Stimulated activated CD4-positive, alpha-beta T cell treated with anti-CD3 and anti-CD28 coated beads, TNF-alpha, amount 100 ng/mL, for 1 hour (primary cell): ENCODE measurements around the gene HOXA1.

ENCODE experiments used
- DNase-seq, 3 donors: peaks; one replicate each; pipeline ENCODE4 v3.0.0-alpha.2; 2020; ENCODE audit warnings: low read depth in 3 of 3, low spot score in 1 of 3

Gene HOXA1

DNA sequence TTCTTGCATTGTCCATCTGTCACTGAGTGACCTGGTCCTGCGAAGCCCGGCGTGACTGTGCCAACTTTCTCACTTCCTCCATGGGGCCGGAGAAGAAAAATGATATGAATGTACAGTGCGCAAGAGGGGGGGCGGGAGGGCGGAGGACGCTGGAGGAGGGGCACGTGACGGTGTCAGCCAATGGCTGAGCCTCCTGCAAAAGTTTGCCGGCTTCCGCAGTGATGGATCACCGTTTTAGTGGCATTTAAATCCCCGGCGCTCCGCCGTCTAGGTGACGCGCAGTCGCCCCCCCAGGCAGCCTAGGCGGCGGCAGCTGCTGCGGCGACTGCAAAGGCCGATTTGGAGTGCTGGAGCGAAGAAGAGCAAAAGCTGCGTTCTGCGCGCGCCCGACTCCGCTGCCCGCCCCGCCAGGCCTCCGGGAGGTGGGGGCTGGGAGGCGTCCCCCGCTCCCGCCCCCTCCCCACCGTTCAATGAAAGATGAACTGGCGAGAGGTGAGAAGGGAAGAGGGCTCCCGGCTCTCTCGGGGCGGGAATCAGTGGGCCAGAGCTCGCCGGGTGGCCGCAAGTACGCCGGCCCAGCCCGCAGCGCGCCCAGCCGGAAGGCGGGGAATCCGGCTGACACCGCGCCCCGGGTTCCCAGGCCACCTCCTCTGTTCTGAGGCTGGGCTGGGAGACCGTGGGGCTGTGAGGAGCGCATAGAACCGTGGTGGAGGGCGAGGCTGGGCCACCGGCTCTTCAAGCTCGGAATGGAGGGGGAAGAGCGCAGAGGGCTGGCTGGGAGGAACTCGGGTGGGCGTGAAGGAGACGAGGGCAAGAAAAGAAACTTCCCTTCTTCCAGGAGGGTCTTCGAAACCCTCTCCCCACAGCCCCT is at the start of gene HOXA1:
Gene HOXA1 (minus strand): TSS at position 104 of the 871 bp plus-strand sequence. CDS start 88 bp downstream, at position 16.
- peak; percentile 24 to 42 (median 32) for DNase-seq

DNA sequence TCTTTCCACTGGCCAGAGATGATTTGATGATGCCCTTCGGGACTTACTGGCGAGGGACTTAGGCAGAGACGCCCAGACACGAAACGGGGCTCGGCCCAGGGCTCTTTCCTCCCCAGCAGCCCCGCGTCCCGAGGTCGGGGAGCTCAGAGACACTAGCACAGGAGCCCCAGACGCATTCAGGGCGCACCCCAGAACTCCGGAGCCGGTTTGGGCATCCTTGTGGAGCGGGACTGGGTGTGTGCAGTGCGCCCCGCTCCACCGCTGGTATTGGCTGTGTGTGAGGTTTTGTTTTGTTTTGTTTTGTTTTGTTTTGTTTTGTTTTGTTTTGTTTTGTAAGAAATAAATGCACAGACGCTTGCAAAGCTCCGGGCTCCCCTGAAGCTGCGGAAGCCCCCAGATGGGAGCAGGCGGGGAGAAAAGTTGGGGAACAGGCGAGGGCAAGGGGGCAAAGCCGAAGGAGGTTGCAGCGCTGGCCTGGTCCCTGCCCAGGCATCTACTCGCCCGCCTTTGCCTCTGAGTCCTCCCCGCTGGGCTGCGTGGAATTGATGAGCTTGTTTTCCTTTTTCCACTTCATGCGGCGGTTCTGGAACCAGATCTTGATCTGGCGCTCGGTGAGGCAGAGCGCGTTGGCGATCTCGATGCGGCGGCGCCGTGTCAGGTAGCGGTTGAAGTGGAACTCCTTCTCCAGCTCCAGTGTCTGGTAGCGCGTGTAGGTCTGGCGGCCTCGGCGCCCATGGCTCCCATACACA is 49.5 kb upstream of the HOXA1 start:
- no peak for DNase-seq

DNA sequence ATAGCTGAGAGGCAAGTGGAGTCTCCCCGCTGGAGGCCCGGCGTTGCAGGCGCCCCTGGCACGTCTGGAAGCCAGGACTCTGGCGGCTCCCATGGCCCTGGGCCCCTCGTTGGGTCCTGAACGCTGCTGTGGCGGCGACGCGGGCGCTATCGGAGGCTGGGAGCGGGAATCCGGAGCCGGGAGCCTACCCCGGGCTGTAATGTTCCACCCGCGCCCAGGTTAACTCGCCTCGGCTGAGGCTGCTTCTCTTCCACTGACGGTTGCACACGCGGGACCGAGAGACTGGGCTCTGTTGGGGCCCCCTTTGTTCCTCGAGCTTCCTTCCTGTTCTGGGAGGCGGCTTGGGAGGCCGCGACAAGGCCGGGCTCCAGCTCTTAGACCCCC is 49.0 kb upstream of the HOXA1 start:
- no peak for DNase-seq

DNA sequence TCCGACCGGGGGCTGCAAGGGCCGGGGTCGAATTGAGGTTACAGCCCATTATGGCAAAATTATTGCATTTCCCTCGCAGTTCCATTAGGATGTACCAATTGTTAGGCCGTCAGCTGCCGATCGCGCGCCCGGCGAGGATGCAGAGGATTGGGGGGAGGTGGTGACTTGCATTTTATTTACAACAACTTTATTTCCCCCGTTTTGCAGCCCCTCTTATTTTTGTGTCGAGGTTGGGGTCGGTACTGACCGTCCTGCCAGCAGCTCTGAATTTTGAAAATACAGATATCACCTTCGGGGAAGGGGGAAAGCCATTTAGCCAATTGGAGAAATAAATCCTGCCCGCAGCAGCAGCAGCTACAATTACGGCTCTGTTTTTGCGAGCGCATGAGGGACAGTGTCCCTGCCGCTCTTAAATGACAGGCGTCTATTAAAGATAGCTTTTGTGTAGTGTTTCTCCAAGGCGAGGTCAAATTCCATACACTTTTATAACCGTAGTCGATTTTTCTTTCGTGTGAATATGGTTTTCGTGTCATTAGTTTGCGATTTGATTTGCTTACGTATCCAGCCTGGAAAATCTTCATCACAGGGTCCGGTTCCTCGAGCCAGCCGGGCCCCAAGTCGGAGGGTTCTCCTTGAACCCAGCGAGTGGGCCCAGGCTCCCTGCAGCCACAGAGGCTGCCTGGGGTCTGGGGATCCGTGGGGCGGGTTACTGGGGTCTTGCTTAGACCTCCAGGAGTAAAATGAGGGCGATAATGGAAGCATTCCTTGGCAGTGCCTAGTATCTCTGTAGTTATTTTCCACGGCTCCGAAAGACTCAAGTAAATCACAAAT is 48.4 kb upstream of the HOXA1 start:
- DNase-seq: no peak

DNA sequence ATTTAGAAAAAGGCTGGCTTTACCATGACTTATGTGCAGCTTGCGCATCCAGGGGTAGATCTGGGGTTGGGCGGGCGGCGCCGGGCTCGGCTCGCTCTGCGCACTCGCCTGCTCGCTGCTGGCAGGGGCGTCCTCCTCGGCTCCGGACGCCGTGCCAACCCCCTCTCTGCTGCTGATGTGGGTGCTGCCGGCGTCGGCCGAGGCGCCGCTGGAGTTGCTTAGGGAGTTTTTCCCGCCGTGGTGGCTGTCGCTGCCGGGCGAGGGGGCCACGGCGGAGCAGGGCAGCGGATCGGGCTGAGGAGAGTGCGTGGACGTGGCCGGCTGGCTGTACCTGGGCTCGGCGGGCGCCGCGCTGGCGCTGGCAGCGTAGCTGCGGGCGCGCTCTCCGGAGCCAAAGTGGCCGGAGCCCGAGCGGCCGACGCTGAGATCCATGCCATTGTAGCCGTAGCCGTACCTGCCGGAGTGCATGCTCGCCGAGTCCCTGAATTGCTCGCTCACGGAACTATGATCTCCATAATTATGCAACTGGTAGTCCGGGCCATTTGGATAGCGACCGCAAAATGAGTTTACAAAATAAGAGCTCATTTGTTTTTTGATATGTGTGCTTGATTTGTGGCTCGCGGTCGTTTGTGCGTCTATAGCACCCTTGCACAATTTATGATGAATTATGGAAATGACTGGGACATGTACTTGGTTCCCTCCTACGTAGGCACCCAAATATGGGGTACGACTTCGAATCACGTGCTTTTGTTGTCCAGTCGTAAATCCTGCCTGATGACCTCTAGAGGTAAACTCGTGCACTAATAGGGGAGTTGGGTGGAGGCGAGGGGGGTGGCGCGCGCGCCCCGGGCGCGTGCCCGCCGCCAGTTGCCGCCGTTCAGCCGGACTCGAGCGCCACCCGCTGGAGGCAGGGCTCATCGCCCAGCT is 47.5 kb upstream of the HOXA1 start, which contains the start of gene HOXA5:
Gene HOXA5 (minus strand): TSS at position 659 of the 927 bp plus-strand sequence. CDS start 74 bp downstream, at position 585.
- DNase-seq: no peak

DNA sequence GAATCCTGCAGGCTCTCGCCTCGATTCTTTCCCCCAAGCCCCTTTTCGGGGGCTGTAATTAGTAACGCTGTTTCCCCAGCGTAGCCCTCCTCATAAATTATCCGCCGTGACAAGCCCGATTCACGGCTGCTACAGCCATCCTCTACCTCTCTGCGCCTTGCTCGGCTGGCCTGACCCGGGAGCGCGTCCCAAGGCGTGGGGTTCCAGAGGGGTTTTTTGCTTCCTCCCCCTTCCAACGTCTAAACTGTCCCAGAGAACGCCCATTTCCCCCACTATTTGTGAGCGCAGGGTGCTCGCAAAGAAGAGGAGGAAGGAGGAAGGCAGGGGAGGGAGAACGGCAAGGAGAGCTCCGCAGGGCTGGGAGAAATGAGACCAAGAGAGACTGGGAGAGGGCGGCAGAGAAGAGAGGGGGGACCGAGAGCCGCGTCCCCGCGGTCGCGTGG is 46.8 kb upstream of the HOXA1 start:
- no peak for DNase-seq

DNA sequence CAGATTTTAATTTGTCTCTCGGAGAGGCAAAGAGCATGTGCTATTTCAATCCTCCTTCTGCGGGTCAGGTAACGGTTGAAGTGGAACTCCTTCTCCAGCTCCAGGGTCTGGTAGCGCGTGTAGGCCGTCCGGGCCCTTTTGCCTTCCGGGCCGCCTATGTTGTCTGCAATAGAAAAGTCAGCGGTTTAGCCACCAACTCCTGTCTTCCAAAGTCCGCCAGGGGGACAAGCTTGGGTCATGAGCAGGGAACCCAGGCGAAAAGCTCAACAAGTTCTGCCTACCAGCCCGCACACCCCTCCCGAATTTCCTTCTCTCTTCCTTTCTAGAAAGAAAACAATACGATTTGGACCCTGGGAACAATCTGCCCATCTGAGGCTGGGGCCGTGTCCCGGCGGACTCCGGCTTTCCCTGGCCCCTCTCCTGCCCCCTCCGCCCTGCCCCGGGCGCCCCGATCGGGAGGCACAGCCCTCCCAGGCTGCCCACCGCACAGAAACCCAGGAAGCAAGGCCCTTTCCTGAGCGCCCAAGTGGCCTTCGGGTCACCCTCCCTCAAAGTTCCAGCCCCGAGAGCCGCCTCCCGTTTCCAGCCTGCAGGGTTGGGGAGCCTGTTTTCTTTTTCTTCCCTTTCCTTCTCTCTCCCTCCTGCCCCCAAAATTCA is 46.3 kb upstream of the HOXA1 start:
- no peak for DNase-seq

DNA sequence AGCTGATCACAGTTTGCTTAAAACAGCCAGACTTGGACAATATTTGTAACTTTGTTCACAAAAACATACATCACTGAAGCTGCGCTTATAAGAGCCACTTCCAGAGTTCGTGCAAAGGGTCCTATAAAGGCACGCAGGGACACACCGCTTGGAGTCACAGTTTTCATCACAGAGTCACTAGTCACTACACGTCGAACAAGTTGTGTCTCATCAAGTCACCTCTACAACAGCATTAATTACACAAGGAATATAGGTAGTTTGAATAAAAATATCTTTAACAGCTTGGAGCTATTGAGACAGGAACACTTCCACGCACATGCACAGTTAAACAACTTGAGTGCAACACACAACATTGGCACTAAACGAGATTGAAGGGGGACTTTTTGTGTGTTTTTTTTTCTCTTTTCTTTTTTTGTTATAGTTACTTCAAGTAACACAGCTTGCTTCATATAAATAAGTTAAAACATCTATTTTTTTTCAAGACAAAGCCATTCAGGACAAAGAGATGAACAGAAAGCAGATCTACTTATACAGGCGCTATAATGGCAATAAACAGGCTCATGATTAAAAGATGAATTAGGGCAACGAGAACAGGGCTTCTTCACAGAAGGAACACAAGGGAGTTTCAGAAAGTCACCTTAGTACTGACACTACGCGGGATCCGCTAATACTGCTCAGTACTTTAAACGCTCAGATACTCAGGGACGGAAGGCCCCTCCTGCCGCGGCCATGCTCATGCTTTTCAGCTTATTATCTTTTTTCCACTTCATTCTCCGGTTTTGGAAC is 45.5 kb upstream of the HOXA1 start:
- no peak for DNase-seq

DNA sequence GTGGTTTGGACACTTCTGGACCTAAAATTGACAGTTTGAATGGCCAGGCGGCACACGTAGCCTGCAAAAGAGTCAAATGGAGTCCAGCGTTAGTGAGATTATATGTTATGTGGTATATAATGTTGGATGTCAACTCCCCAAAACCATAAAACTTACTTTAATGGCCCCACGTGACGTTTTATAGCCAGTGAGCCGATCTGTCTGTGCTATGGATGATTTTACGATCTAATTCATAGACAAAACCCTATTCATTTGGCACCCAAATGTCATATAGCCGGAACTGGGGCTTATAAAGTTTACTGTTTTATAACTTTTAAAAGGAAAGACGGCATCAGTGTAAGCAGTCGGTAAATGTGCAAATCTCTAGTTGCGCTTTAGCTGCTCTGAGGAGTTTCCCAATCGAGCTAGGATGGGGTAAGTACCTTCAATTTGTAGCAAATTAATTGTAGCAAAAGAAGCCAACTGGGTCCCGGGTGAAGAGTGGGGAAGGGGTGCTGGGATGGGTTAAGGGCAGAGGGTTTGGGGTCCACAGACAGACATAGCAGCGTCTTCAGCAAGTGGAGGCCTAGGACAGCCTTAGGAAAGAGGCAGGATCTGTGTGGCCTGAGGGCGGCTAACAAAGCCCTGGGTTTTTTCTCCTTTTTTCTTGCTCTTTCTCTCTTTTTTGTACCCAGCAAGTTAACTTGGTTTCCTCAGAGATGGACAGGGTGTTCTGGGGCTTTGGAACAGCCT is 44.5 kb upstream of the HOXA1 start:
- DNase-seq: no peak

DNA sequence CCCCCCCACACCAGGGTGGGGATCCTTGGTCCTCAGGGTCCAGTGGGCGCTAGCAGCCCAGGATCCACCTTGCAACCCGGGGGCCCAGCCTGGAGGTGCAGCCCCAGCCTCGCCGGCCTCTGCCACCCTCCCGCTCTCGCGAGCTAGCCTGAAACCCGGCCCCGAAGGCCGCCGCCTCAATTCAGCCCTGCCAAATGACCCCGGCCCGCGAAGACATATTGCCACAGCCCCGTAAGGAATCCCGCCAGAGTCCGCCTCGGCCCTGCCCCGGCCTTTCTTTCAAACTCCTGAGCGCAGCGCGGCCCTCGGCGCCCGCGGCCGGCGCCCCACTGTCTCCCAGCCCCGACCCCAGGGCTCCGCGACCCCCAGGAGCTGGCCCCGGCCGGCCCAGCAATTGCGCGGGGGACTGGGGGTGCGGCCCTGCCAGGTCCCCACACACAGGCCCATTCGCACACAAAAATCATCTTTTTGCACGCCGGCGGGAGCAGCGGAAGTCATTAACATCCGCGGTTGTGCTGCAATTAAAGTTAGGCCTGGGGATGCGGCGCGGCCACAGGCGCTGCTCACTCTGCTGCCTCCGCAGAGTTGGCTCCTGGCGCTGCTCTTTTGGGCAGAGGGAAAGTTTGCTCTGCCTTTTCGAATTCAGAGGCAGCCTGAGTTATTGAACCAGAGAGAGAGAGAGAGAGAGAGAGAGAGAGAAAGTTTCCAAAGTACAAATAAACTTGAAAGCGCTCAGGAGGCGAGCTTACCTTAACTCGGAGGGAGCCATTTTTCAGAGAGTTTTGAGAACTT is 43.7 kb upstream of the HOXA1 start:
- DNase-seq: no peak

DNA sequence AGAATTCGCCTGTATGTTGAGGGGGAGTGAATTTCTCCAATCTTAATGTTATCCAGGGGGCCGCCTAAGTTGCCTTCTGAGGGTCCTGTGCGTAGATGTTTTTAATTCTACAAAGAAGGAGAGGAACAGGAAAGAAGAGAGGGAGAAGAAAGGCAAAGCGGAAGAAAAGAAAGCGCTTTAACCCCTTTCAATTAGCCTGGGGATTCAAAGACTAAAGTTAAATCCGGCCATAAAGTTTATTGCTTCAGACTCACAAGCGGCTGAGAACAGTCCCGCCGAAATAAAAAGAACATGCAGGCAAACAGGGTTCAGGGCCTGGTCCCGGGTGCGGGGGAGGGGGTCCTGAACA is 43.2 kb upstream of the HOXA1 start:
- DNase-seq: no peak

DNA sequence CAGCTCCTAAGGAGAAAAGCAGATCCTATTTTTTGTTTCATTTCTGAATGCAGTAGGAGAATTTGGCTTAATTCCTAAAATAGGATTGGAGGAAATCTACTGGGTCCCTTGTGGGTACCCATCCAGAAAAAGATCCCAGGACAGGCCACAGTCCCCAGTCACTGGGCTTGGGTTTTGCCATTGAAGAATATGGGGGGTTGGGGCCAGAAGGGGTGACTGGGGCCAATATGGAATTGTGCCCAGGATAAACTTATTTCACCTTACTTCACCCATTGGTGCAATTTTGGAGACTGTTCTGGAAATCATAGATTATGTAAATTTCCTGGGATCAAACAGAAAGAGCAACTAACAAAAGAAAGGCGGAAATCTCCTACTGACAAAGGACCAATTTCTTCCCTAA is 42.7 kb upstream of the HOXA1 start:
- DNase-seq: no peak

DNA sequence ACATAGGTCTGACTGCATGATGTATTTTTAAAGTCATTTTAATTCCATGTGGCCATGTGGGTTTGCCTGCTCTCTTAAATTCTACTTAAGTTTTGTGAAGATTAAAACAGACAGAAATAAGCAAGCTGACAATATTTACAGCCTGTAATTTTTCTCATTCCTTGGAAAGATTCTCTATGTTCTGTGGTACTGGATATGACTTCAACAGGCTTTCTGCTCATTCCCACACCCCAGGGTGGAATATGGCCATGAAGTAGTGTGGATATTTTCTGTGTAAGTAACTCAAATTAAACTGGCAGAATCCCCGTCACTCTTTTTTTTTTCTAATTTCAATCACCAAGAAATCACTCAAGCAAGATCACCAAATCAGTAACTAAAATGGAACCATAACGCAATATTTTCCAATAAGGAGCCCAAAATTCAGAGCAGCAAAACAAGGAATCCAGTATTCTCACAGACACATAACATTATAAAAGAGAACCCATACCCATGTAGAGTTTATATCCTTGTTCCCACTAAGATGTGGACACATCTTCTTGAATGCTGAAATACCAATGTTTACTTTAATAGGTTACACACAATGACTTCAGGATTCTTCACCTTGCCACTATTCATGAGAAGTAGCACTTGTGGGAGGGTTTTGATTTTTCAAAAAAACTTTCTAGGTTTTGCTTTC is 42.0 kb upstream of the HOXA1 start:
- no peak for DNase-seq

DNA sequence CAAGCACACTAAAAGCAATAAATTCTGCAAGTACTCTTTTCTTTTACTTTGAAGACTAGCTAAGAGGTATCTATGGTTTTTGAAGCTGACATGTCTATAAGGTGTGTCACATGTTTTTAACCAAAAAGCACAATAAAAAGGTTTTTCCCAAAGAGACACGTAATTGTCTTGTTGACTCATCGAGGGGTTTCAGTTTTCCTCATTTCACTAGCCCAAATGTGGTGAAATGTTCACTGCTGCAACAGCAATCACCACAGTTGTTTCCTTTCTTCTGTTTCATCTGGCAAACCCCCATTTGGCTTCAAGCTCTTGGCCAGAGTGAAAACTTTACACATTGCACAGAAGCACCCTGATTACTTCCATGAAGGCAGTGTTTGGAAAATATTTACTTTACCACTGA is 38.6 kb upstream of the HOXA1 start:
- no peak for DNase-seq

DNA sequence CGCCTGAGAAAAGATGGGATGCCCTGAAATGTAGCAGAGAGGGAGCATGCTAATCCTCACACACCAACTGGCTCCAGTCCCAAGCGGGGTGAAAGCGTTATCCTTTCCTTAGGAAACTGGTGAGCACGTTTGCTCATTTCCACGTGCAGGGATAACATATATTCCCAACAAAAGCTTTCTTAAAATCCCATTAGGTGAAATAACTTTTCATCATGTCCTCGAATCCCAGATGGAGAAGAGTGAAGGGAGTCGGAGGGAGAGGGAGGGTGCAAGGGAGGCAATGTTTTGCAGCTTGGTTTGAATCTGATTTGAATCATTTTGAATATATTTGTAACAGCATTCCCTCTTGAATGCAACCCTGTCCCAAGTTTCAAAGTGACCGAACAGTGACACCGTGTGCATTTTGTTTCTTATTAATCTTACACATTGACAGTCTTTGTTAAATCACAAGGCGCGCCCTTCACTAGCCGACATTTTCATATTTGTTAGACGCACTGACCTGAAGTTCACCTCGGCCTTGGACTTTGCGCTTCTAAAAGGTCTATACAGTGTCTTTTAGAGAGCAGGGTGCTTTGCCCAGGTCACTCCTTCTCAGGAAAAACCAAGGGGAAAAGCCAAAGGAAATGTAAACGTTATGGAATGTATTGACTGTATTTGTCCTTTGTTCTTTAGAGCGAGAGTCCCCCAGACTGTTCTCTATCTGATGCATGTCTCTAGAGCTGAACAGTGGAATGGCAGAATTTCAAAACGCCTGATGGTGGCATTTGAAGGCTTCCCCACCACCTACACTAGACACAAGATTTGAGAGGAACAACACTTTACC is 37.8 kb upstream of the HOXA1 start:
- no peak for DNase-seq

DNA sequence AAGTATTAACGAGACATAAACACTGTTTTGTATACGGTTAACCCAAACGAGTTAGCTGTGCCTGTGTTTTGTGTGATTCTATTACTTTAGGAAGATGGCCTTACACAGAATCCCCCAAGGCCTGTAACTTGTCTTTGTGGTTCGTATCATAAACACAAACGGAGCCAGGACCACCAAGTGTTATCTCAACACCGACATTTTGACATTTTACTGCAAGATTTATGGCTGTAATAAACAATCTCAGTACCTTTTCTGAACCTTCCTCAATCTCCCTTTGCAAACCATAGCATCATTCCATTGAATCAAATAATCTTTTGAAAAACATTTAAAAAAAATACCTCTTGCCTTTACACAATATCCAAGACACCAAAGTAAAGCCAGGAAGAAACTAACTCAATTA is 37.2 kb upstream of the HOXA1 start:
- no peak for DNase-seq
